K562 (cell line): ENCODE results near the gene ROR2.

Experiments used
- ARHGAP35 ChIP-seq: fragments of 450-650 bp; IDR thresholded peaks from 2 replicates; pipeline ENCODE4 v1.6.1; 2018; ENCODE audit not compliant: partially characterized antibody
- ATF1 ChIP-seq, 2 experiments: fragments of 450-650 bp in 1 of 2; IDR thresholded peaks; 2 replicates each; pipeline ENCODE4 v1.6.1; 2016; ENCODE audit warnings: missing compliant biosample characterization in 1 of 2, missing genetic modification characterization in 1 of 2
- CTCF ChIP-seq, 3 experiments: IDR thresholded peaks in 2 of 3; conservative IDR thresholded peaks in 1 of 3; 2 replicates each; pipeline ENCODE4 v1.5.1; 2011 to 2012; ENCODE audit warnings: low read length in 3 of 3, mild to moderate bottlenecking in 3 of 3, control low read depth in 2 of 3, improper control_type of control experiment in 1 of 3, inconsistent platforms in 1 of 3, low read depth in 1 of 3, mixed read lengths in 1 of 3, moderate library complexity in 1 of 3; ENCODE audit not compliant: insufficient read depth in 2 of 3
- MCM2 ChIP-seq: fragments of 450-650 bp; IDR thresholded peaks from 2 replicates; pipeline ENCODE4 v1.6.1; 2017; ENCODE audit warnings: low read depth, mild to moderate bottlenecking
- PHF8 ChIP-seq: fragments of 200-600 bp; sonication (generic); IDR thresholded peaks from 2 replicates; pipeline ENCODE4 v1.6.1; 2012; ENCODE audit warnings: mixed run types, mild to moderate bottlenecking, inconsistent platforms, low read length, moderate library complexity, borderline replicate concordance
- POLR2AphosphoS5 ChIP-seq: IDR thresholded peaks from 2 replicates; pipeline ENCODE4 v1.6.1; 2011; ENCODE audit warnings: mild to moderate bottlenecking, low read depth, low read length, moderate library complexity; ENCODE audit not compliant: control insufficient read depth, insufficient read depth
- PPARD ChIP-seq: fragments of 250-450 bp; sonication (Bioruptor Pico); IDR thresholded peaks from 2 replicates; pipeline ENCODE4 v1.8.0; 2022; ENCODE audit warnings: inconsistent platforms, mild to moderate bottlenecking, moderate library complexity
- SIN3A ChIP-seq, 2 experiments: fragments of 150-350 bp in 1 of 2; IDR thresholded peaks; 2 replicates each; pipeline ENCODE4 v1.6.1; 2011 to 2016; ENCODE audit warnings: borderline replicate concordance in 2 of 2, low read depth in 2 of 2, low read length in 2 of 2, mild to moderate bottlenecking in 2 of 2, moderate library complexity in 2 of 2; ENCODE audit not compliant: control insufficient read depth in 1 of 2
- USF2 ChIP-seq: sonication (generic); formaldehyde crosslinking; IDR thresholded peaks from 2 replicates; pipeline ENCODE4 v1.5.0; 2020; ENCODE audit warnings: missing genetic modification reagents
- ZBTB33 ChIP-seq: sonication (generic); formaldehyde crosslinking; IDR thresholded peaks from 2 replicates; pipeline ENCODE4 v1.8.1; 2023; ENCODE audit warnings: mild to moderate bottlenecking, missing genetic modification reagents
- ZBTB49 ChIP-seq: sonication (generic); formaldehyde crosslinking; IDR thresholded peaks from 2 replicates; pipeline ENCODE4 v1.8.0; 2022; ENCODE audit warnings: missing genetic modification reagents, mild to moderate bottlenecking, borderline replicate concordance
- ZNF699 ChIP-seq: fragments of 250-450 bp; sonication (Bioruptor Pico); IDR thresholded peaks from 2 replicates; pipeline ENCODE4 v1.8.0; 2021; ENCODE audit warnings: mild to moderate bottlenecking, moderate library complexity; ENCODE audit not compliant: insufficient replicate concordance

GRCh38 chr9:91680106-91680505 lies 269.9 kb downstream of the ROR2 start:
- TF ChIP-seq CTCF (IDR thresholded peaks at IDR 0.05 in 2 of 3, conservative IDR thresholded peaks at IDR 0.05 in 1 of 3; ENCODE audit: insufficient read depth in 2 of 3, low read depth in 1 of 3, low read length in 3 of 3) (no peak), USF2 (CRISPR knock-in tag) (no peak), POLR2AphosphoS5 (no peak), ARHGAP35 (no peak), PPARD (no peak), ATF1 (CRISPR knock-in tag; IDR thresholded peaks at IDR 0.05) (no peak), ATF1 (tag; IDR thresholded peaks at IDR 0.05) (no peak), ZBTB49 (CRISPR knock-in tag) (no peak), ZBTB33 (CRISPR knock-in tag) (no peak), PHF8 (no peak), SIN3A (IDR thresholded peaks at IDR 0.05; ENCODE audit: borderline replicate concordance in 2 of 2, control insufficient read depth in 1 of 2, low read depth in 2 of 2, low read length in 2 of 2) (no peak), MCM2 (no peak), ZNF699 (CRISPR knock-in tag) (no peak)
